Bronchial epithelial cell (primary cell): ENCODE data around the gene ELF2. TPM values are rescaled to one million over a fixed set of nuclear protein-coding genes. Genes with fewer than 3 reads are reported as not detected.
"Not testable (repeated sequence)": the region's sequence is repeated elsewhere in the genome, so short reads cannot be mapped to it uniquely, and the experiment has no call there.

Experiments
- DNase-seq: peaks from one replicate; pipeline ENCODE4 v3.0.0-alpha.2; 2010; ENCODE audit warnings: low read depth
- FAIRE-seq: peaks from 2 replicates; lab custom pipeline; 2011; peaks lifted over from hg19 to GRCh38; lab: Jason Lieb, UNC
- H3K27me3 ChIP-seq: 2 replicates; pipeline ENCODE4 v1.5.1; 2011; ENCODE audit warnings: low read length; ENCODE audit not compliant: control insufficient read depth, insufficient read depth
- H3K36me3 ChIP-seq: 2 replicates; pipeline ENCODE4 v1.5.1; 2011; ENCODE audit warnings: low read length; ENCODE audit not compliant: control insufficient read depth, insufficient read depth
- H3K4me3 ChIP-seq: 2 replicates; pipeline ENCODE4 v1.5.1; 2011; ENCODE audit warnings: mild to moderate bottlenecking, low read depth, low read length, control low read depth
- CTCF ChIP-seq: IDR thresholded peaks from 2 replicates; pipeline ENCODE4 v1.5.1; 2011; ENCODE audit warnings: mild to moderate bottlenecking, moderate library complexity, low read length, control low read depth, inconsistent platforms; ENCODE audit not compliant: insufficient read depth, severe bottlenecking
- total RNA-seq: library from RNA; depleted of rRNA; stranded (reverse); fragments of >200 nt; gene quantifications from 2 replicates; pipeline ENCODE4 v1.2.1, GENCODE V29; 2014

The ELF2 gene
- total RNA-seq, 1 donor from 2014 or later: 29.2 TPM

- H3K27me3 ChIP-seq: no peaks in the 10 kb centered on the region
- DNase-seq: no peak
- no peak overlapping the region for H3K4me3 ChIP-seq
- no peaks in the 10 kb centered on the region for H3K36me3 ChIP-seq
- no peak for FAIRE-seq
- TF ChIP-seq CTCF: no peak
Observed at GRCh38 chr4:139009702-139010101, 167.3 kb downstream of the ELF2 start.

- H3K27me3 ChIP-seq, H3K4me3 ChIP-seq, H3K36me3 ChIP-seq, DNase-seq, FAIRE-seq: not testable (repeated sequence)
Observed at GRCh38 chr4:139008278-139008677, 168.7 kb downstream of the ELF2 start.

- Histone ChIP-seq H3K27me3 (no peaks in the 10 kb centered on the region), H3K4me3 (no peak overlapping the region), H3K36me3 (no peaks in the 10 kb centered on the region)
- DNase-seq (no peak), FAIRE-seq (no peak)
- no peak for TF ChIP-seq CTCF
Observed at GRCh38 chr4:139007640-139008039, 169.4 kb downstream of the ELF2 start.

Other genes starting within 250 kb of the ELF2 start
- gene NOCT, start 161.4 kb downstream of the ELF2 start, total RNA-seq: 8.4 and 12.0 TPM in 2 replicates
- 0.13 and 0.53 TPM in 2 replicates for gene MGARP, start 103.0 kb upstream of the ELF2 start, total RNA-seq
- 31.7 and 35.8 TPM in 2 replicates for gene NAA15, start 124.3 kb upstream of the ELF2 start, total RNA-seq
- 18.7 and 53.4 TPM in 2 replicates for gene NDUFC1, start 125.3 kb upstream of the ELF2 start, total RNA-seq